MM.1S (cell line): ENCODE results near the gene FBP2.

Experiments
- EZH2phosphoT487 ChIP-seq: fragments of 300-600 bp; sonication (generic); IDR thresholded peaks from 2 replicates; pipeline ENCODE4 v1.6.1; 2018; ENCODE audit warnings: antibody characterized with exemption, low read length
- TF ChIP-seq, protein P1 (sequence below): fragments of 300-600 bp; sonication (generic); IDR thresholded peaks from 2 replicates; pipeline ENCODE4 v1.5.1; 2016; ENCODE audit warnings: antibody characterized with exemption, low read length, mixed read lengths

DNA sequence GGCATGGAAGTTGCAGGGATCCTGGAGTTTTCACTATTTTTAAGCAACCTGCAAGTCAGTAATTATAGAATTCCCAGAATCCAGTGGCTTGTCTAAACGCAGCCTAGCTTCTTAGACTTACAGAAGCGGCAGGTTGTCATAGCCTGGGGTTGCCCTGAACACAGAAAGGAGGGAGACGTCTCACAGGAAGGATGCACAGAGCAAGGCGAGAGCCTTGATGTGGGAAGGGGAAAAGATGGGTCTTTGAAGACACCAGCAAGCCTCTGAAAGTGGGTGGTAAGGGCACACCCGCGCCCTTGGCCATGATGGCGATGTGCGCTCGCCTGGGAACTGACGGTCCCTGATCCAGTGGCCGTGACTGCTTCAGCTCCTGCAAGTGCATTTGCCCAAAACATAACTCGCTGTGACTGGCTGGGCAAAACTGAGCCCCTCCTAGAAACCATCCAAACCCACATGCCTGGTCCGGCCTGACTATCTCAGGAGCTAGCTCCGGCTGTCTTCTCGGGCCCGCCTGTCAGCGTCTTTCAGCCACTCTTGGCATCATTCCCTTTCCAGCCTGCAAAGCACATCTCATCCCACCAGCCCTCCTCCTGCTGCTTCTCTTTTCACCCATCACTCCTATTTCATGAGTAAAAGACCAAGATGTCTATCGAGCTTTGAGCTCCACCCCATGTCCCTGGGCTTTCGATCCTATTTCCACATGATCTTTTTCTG lies 28.6 kb upstream of the FBP2 start:
- no peak for TF ChIP-seq EZH2phosphoT487
- TF ChIP-seq, protein P1, sequence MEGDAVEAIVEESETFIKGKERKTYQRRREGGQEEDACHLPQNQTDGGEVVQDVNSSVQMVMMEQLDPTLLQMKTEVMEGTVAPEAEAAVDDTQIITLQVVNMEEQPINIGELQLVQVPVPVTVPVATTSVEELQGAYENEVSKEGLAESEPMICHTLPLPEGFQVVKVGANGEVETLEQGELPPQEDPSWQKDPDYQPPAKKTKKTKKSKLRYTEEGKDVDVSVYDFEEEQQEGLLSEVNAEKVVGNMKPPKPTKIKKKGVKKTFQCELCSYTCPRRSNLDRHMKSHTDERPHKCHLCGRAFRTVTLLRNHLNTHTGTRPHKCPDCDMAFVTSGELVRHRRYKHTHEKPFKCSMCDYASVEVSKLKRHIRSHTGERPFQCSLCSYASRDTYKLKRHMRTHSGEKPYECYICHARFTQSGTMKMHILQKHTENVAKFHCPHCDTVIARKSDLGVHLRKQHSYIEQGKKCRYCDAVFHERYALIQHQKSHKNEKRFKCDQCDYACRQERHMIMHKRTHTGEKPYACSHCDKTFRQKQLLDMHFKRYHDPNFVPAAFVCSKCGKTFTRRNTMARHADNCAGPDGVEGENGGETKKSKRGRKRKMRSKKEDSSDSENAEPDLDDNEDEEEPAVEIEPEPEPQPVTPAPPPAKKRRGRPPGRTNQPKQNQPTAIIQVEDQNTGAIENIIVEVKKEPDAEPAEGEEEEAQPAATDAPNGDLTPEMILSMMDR = no peak
